Measurements from ENCODE around the gene GALNT3. TPM values are rescaled to one million over a fixed set of nuclear protein-coding genes. Genes with fewer than 3 reads are reported as not detected.

The GALNT3 gene
- polyA plus RNA-seq, 3 donors, result 5.5 to 8.3 (median 7.5) TPM

DNA sequence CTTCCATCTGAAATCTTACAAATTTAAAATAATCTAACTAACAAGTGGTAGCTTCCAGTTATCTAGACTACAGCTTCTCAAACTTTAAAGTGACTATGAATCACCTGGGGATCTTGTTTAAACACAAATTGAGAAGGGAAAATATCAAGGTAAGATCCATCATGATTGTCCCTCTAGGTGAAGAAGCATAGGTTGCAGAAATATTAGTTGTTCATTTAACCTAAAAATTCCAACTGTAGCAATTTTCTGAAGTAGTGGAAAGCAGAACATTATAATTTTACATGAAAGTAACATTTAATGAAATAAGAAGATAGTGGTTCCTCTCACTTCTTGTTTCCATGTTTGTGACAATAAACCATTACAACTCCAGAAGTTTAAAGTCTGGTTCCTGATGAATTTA is 17.3 kb downstream of the GALNT3 start:
- H3K9ac ChIP-seq (ENCODE audit: insufficient read depth, low read length, poor library complexity, severe bottlenecking), result no peak overlapping the region
- H3K27ac Mint-ChIP-seq, result no peak overlapping the region
- DNase-seq, result no peak
- H3K27me3 Mint-ChIP-seq (ENCODE audit: low read depth in 3 of 3), result peaks cover 0 to 1% (median 0%) of the 10 kb centered on the region in 3 donors
- no peak overlapping the region for H3K4me2 ChIP-seq (replicated peaks; ENCODE audit: extremely low read depth, low read length, poor library complexity, severe bottlenecking)
- peaks cover 4 to 15% of the 10 kb centered on the region in 2 donors for H3K36me3 ChIP-seq (replicated peaks in 1 of 2; ENCODE audit: control insufficient read depth in 1 of 2, insufficient read depth in 2 of 2, low read length in 2 of 2)
- H3K27me3 ChIP-seq (ENCODE audit: control insufficient read depth in 2 of 2, insufficient read depth in 2 of 2, low read length in 2 of 2), result no peaks in the 10 kb centered on the region
- peaks cover 4 to 8% of the 10 kb centered on the region in 2 donors for H3K9me3 ChIP-seq (replicated peaks in 1 of 2; ENCODE audit: control insufficient read depth in 1 of 2, insufficient read depth in 1 of 2, low read length in 2 of 2)
- no peaks in the 10 kb centered on the region for H4K20me1 ChIP-seq (ENCODE audit: insufficient read depth, low read length)
- H3K4me3 Mint-ChIP-seq, result no peak overlapping the region
- TF ChIP-seq, protein P1, sequence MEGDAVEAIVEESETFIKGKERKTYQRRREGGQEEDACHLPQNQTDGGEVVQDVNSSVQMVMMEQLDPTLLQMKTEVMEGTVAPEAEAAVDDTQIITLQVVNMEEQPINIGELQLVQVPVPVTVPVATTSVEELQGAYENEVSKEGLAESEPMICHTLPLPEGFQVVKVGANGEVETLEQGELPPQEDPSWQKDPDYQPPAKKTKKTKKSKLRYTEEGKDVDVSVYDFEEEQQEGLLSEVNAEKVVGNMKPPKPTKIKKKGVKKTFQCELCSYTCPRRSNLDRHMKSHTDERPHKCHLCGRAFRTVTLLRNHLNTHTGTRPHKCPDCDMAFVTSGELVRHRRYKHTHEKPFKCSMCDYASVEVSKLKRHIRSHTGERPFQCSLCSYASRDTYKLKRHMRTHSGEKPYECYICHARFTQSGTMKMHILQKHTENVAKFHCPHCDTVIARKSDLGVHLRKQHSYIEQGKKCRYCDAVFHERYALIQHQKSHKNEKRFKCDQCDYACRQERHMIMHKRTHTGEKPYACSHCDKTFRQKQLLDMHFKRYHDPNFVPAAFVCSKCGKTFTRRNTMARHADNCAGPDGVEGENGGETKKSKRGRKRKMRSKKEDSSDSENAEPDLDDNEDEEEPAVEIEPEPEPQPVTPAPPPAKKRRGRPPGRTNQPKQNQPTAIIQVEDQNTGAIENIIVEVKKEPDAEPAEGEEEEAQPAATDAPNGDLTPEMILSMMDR (IDR thresholded peaks at IDR 0.05), result no peak
- intact Hi-C loops (cut with micrococcal nuclease), result no loop called here
- H2AFZ ChIP-seq (ENCODE audit: insufficient read depth, low read depth, low read length, poor library complexity, severe bottlenecking), result no peak overlapping the region
- H3K4me1 ChIP-seq (ENCODE audit: control insufficient read depth in 1 of 2, insufficient read depth in 2 of 2, low read length in 2 of 2), result no peaks in the 10 kb centered on the region
- H3K4me3 ChIP-seq (replicated peaks in 1 of 3; ENCODE audit: low read depth in 2 of 3, low read length in 3 of 3), result no peak overlapping the region
- peaks cover 66% of the 10 kb centered on the region for H3K79me2 ChIP-seq (ENCODE audit: insufficient read depth, low read length)
- peaks cover 0 to 9% (median 6%) of the 10 kb centered on the region in 7 donors for H3K9me3 Mint-ChIP-seq
- no peak overlapping the region for H3K27ac ChIP-seq (ENCODE audit: low read depth in 1 of 2, low read length in 2 of 2)
- peaks cover 25 to 49% of the 10 kb centered on the region in 2 donors for H3K36me3 Mint-ChIP-seq
- peaks cover 9% of the 10 kb centered on the region for H3K4me1 Mint-ChIP-seq

DNA sequence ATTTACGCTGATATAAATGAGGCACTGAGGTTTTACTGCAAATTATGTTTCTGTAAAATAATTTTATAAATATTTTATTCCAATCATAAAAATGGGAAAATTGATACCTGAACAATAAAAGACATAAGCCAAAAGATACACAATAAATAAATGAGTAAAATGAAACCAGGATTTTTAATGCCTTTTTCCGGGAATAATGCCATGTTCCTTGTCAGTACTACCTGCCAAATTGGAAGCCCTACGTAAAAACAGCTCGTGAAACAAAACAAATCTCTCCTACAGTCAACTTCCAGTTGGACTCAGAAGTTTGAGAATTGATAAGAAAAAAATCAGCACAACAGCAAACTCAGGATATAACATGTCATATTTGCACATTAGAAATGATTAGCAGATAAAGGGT is 18.0 kb downstream of the GALNT3 start:
- WGBS (ENCODE audit: insufficient coverage), result no CpG with 5 or more reads among the region's 4 CpGs
- H3K27me3 ChIP-seq (ENCODE audit: control insufficient read depth in 2 of 2, insufficient read depth in 2 of 2, low read length in 2 of 2), result no peaks in the 10 kb centered on the region
- no peak overlapping the region for H3K27ac Mint-ChIP-seq
- no peak overlapping the region for H3K4me3 ChIP-seq (replicated peaks in 1 of 3; ENCODE audit: low read depth in 2 of 3, low read length in 3 of 3)
- intact Hi-C loops (cut with micrococcal nuclease), result no loop called here
- H3K36me3 Mint-ChIP-seq, result peaks cover 28 to 43% of the 10 kb centered on the region in 2 donors
- peaks cover 60% of the 10 kb centered on the region for H3K79me2 ChIP-seq (ENCODE audit: insufficient read depth, low read length)
- peaks cover 4 to 17% of the 10 kb centered on the region in 2 donors for H3K36me3 ChIP-seq (replicated peaks in 1 of 2; ENCODE audit: control insufficient read depth in 1 of 2, insufficient read depth in 2 of 2, low read length in 2 of 2)
- TF ChIP-seq, protein P1 (IDR thresholded peaks at IDR 0.05), result no peak
- H3K9me3 Mint-ChIP-seq, result peaks cover 0 to 9% (median 6%) of the 10 kb centered on the region in 7 donors
- H3K4me1 ChIP-seq (ENCODE audit: control insufficient read depth in 1 of 2, insufficient read depth in 2 of 2, low read length in 2 of 2), result no peaks in the 10 kb centered on the region
- H4K20me1 ChIP-seq (ENCODE audit: insufficient read depth, low read length), result no peaks in the 10 kb centered on the region
- peaks cover 9% of the 10 kb centered on the region for H3K4me1 Mint-ChIP-seq
- H2AFZ ChIP-seq (ENCODE audit: insufficient read depth, low read depth, low read length, poor library complexity, severe bottlenecking), result no peak overlapping the region
- no peak overlapping the region for H3K4me3 Mint-ChIP-seq
- no peak overlapping the region for H3K9ac ChIP-seq (ENCODE audit: insufficient read depth, low read length, poor library complexity, severe bottlenecking)
- H3K9me3 ChIP-seq (replicated peaks in 1 of 2; ENCODE audit: control insufficient read depth in 1 of 2, insufficient read depth in 1 of 2, low read length in 2 of 2), result peaks cover 4 to 8% of the 10 kb centered on the region in 2 donors
- no peak overlapping the region for H3K4me2 ChIP-seq (replicated peaks; ENCODE audit: extremely low read depth, low read length, poor library complexity, severe bottlenecking)
- H3K27ac ChIP-seq (ENCODE audit: low read depth in 1 of 2, low read length in 2 of 2), result no peak overlapping the region
- DNase-seq, result no peak
- H3K27me3 Mint-ChIP-seq (ENCODE audit: low read depth in 3 of 3), result peaks cover 0 to 1% (median 0%) of the 10 kb centered on the region in 3 donors
